AG04450 (cell line): ENCODE measurements around the gene NOTUM. TPM values are rescaled to one million over a fixed set of nuclear protein-coding genes. Genes with fewer than 3 reads are reported as not detected.
"Not testable (repeated sequence)": the region's sequence is repeated elsewhere in the genome, so short reads cannot be mapped to it uniquely, and the experiment has no call there.

Experiments
- CTCF ChIA-PET: fragments of 300-600, 350-600 bp; formaldehyde crosslinking; extraction: SDS; loops from one replicate; lab custom pipeline; 2022; ENCODE audit warnings: antibody characterized with exemption, inconsistent platforms; lab: Charles Lee
- POLR2A ChIA-PET: fragments of 350-600 bp; formaldehyde crosslinking; extraction: SDS; loops from one replicate; lab custom pipeline; 2021; ENCODE audit warnings: antibody characterized with exemption, inconsistent platforms; lab: Yijun Ruan, JAX
- DNase-seq: peaks from one replicate; pipeline ENCODE4 v3.0.0-alpha.2; 2011; ENCODE audit warnings: low read depth, low spot score
- H3K27ac ChIP-seq: one replicate; pipeline ENCODE4 v1.5.1; 2012; ENCODE audit warnings: low read depth, low read length, control low read depth
- H3K27me3 ChIP-seq: one replicate; pipeline ENCODE4 v1.6.0; 2012; ENCODE audit warnings: low read length; ENCODE audit not compliant: control insufficient read depth, insufficient read depth
- H3K4me3 ChIP-seq: 2 replicates; pipeline ENCODE4 v1.5.1; 2011; ENCODE audit warnings: mild to moderate bottlenecking, low read depth, low read length, control low read depth
- H3K9me3 ChIP-seq: 2 replicates; pipeline ENCODE4 v1.5.1; 2012; ENCODE audit warnings: low read length; ENCODE audit not compliant: control insufficient read depth, insufficient read depth
- polyA plus RNA-seq: library from polyadenylated mRNA; depleted of rRNA; stranded (reverse); fragments of >200 nt; gene quantifications from 2 replicates; pipeline ENCODE4 v1.2.3, GENCODE V29; 2011
- TF ChIP-seq, protein P1 (sequence below): IDR thresholded peaks from 2 replicates; pipeline ENCODE4 v1.5.1; 2011; ENCODE audit warnings: low read depth, low read length, control low read depth, inconsistent platforms

The NOTUM gene
- polyA plus RNA-seq, 1 experiment = not detected

GRCh38 chr17:81921537-81921862 lies 39.5 kb downstream of the NOTUM start:
- ChIA-PET POLR2A (interaction anchor here (0.7 kb wide), 1 partner anchor 225 kb away, joined by 3 read pairs; no protein-coding TSS in a partner anchor), CTCF (no interaction called here)
- TF ChIP-seq, protein P1, sequence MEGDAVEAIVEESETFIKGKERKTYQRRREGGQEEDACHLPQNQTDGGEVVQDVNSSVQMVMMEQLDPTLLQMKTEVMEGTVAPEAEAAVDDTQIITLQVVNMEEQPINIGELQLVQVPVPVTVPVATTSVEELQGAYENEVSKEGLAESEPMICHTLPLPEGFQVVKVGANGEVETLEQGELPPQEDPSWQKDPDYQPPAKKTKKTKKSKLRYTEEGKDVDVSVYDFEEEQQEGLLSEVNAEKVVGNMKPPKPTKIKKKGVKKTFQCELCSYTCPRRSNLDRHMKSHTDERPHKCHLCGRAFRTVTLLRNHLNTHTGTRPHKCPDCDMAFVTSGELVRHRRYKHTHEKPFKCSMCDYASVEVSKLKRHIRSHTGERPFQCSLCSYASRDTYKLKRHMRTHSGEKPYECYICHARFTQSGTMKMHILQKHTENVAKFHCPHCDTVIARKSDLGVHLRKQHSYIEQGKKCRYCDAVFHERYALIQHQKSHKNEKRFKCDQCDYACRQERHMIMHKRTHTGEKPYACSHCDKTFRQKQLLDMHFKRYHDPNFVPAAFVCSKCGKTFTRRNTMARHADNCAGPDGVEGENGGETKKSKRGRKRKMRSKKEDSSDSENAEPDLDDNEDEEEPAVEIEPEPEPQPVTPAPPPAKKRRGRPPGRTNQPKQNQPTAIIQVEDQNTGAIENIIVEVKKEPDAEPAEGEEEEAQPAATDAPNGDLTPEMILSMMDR = no peak

GRCh38 chr17:81920612-81921536 lies 40.1 kb downstream of the NOTUM start:
- TF ChIP-seq, protein P1 = no peak
- CTCF ChIA-PET = no interaction called here
- no peak for DNase-seq
- POLR2A ChIA-PET = no interaction called here
- H3K4me3 ChIP-seq = peak overlapping the region; percentile 25; the same call in 1 of the 2 replicates
- H3K27ac ChIP-seq = no peak overlapping the region
- H3K27me3 ChIP-seq = no peaks in the 10 kb centered on the region
- no peaks in the 10 kb centered on the region; the same call in 1 of the 2 replicates for H3K9me3 ChIP-seq

More at GRCh38 chr17:81921537-81921862, 39.5 kb downstream of the NOTUM start:
- Histone ChIP-seq H3K9me3 (no peaks in the 10 kb centered on the region; the same call in 1 of the 2 replicates), H3K4me3 (peak overlapping the region; percentile 25; the same call in 1 of the 2 replicates), H3K27me3 (no peaks in the 10 kb centered on the region), H3K27ac (no peak overlapping the region)
- DNase-seq = no peak

DNA sequence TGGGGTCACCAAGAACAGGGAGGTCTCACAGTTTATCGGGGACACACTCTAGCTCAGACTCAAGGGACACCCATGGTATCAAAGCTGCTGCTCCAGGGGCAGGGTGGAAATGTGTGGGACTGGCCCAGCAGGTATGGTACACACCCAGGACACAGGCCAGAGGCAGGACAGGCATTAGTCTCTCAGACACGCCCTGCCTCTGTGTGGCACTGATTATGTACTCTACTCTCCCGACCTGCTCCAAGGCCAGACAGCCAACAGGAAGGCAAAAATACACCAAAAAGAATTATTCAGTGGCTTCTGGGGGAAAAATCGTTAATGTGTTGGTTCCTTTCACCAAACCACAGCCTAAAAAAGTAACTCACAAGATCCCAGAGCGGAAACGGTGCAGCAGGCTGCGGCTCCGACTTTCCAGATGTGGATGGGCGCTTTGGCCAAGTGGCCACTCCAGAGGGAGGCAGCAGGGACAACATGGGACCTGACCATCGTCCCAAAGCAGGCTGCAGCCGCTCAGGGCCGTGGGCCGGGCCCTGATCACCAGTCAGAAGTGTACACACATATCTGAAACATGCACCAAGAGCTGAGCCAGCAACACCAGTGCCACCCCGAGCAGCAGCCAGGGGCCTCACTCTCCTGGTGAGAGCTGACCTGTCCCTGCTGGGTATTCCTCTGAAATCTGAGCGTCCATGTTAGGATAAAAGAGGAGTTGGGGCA lies 42.0 kb downstream of the NOTUM start:
- no peak for DNase-seq
- Histone ChIP-seq H3K27ac (no peak overlapping the region), H3K4me3 (no peak overlapping the region), H3K9me3 (no peaks in the 10 kb centered on the region; the same call in 1 of the 2 replicates), H3K27me3 (no peaks in the 10 kb centered on the region)
- CTCF ChIA-PET = no interaction called here
- TF ChIP-seq, protein P1 = no peak
- POLR2A ChIA-PET = no interaction called here

- H3K4me3 ChIP-seq = 0 out of 2 replicates have a peak overlapping the region, but pooled peaks have one; percentile 25
- DNase-seq, H3K27ac ChIP-seq, H3K27me3 ChIP-seq, CTCF ChIA-PET, H3K9me3 ChIP-seq, POLR2A ChIA-PET: not testable (repeated sequence)
These were observed 42.7 kb downstream of the NOTUM start for GRCh38 chr17:81918333-81918669.

DNA sequence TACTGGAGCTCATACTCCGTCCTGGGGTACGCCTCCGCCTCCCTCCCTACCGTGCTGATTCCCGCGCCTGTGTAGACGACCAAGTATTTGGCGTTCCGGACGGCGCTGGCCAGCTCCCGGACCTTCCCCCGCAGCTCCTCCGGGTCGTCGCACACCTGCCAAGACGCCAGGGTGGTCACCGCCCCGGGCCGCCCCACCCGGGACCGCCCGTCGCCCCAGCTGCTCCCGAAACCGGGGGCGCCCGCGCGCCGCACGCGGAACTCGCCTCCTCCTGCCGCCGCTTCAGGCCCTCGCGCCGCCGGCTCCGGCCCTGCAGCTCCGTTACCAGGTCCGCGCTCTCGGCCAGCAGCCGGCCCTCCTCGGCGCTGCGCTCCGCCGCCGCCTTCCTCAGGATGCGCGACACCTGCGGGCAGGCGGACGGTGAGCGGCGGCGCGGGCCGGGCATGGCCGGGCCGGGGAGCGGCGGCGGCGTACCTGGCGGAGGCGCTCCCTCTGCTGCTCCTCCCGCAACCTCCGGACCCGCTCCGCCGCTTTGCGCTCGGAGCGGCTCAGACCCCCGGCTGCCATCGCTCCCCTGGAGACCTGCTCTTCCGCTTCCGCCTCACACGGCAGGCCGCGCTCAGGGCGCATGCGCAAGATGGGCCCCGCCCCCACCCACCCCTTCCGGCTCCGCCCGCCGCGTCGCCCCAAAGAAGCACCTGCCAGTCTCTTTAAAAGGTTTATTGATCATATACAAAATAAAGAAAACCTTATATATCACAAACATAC lies 43.2 kb downstream of the NOTUM start, which contains the start of gene SIRT7:
TSS of gene SIRT7 (minus strand) at position 612 of the 768 bp plus-strand sequence. CDS start at position 567, 45 bp downstream.
- Histone ChIP-seq H3K27ac (peak within 1 kb of the TSS; percentile 11), H3K4me3 (peak within 1 kb of the TSS; percentile 73), H3K27me3 (no peaks in the 10 kb centered on the region), H3K9me3 (no peaks in the 10 kb centered on the region; the same call in 1 of the 2 replicates)
- ChIA-PET POLR2A (interaction anchor here (0.6 to 1.4 kb wide), 3 partner anchors 9 to 52 kb away, joined by 3 to 9 read pairs (median 6); partner anchors contain the start of genes ANAPC11 and MAFG), CTCF (no interaction called here)
- TF ChIP-seq, protein P1 = no peak
- DNase-seq = no peak
